Daoy (cell line): ENCODE results near the gene STK24. TPM values are rescaled to one million over a fixed set of nuclear protein-coding genes. Genes with fewer than 3 reads are reported as not detected.
A peak's percentile ranks its signal among the peaks of the same experiment; 100 is the strongest.
"Not testable (repeated sequence)": the region's sequence is repeated elsewhere in the genome, so short reads cannot be mapped to it uniquely, and the experiment has no call there.

ENCODE experiments used
- DNase-seq: peaks from one replicate; pipeline ENCODE4 v3.0.0-alpha.2; 2015; ENCODE audit warnings: low read depth
- total RNA-seq: library from RNA; depleted of rRNA; stranded (reverse); fragments of >200 nt; shearing (Covaris generic); gene quantifications from 2 replicates; pipeline ENCODE4 v1.2.3, GENCODE V29; 2014

STK24 gene
- total RNA-seq, 1 experiment from 2014 or later = 62.6 TPM

GRCh38 chr13:98582947-98583346, 6.0 kb upstream of the STK24 start:
- no peak for DNase-seq

DNA sequence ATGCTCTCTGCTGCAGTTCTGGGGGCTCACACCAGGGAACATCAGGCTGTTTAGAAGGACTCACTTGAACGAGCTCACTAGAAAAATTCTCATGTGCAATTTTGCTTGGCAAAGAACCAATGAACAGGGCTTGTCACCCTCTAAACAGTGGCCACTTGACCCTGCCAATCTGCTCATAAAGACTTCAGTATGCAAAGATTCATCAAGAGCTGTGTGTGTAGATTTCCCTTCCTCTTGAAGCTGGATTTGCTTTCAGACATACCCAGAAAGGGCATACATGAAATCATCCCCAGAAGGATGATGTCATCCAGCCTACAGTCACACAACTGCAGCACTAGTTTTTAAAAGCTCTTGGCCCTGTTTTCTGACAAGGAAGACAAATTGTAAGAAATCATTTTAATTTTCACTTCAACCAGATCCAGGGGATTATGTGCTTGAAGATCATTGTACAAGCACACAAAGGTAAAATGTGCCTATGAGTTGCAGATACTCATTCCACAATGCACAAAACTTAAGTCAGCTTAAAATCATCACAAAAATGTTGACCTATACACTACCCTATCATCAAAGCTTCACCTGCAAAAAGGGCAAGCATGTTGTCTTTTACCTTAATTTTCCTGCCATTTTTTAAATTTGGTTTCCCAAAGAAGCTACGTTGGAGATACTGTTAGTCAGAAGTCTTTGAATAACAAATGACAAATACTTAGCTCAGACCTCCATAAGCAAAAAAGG, 5.2 kb upstream of the STK24 start:
- peak; percentile 35 for DNase-seq

DNA sequence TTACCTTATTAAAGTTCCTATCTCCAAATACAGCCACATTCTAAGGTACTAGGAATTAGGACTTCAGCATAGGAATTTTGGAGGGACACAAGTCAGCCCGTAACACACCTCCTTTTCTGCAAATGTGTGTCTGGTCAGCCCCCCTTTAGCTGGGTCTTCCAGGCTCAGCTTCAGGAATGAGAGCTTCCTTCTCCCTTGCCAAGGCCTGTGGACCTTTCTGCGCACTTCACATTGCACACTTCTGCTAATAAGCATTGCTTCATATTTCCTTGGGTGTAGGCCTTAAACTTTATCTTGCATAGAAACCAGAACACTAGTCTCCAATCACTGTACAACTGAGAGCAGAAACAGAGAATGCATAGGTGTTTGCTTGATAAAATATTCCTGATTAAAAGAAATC, 4.5 kb upstream of the STK24 start:
- no peak for DNase-seq

GRCh38 chr13:98580420-98580819, 3.5 kb upstream of the STK24 start:
- DNase-seq = no peak

GRCh38 chr13:98577836-98578285, 954 bp upstream of the STK24 start:
- no peak for DNase-seq

GRCh38 chr13:98576200-98576945, 534 bp downstream of the STK24 start:
- DNase-seq = peak; percentile 34

DNA sequence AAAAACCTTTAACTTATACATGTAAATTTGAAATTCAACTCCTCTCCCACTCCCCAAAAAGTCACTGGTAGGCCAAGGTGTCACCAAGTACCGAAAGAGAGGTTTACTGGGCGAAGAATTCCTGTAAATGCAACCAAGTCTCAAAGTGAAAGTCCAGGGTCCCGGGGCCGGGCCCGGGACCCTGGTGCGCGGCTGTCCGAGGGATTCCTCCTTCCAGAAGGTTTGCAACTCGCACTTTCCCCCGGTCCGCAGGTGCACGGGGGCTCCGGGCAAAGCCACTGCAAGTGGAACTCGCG, 1.1 kb downstream of the STK24 start:
- DNase-seq = no peak

- DNase-seq = no peak
These were observed 1.7 kb downstream of the STK24 start for GRCh38 chr13:98575009-98575903.

GRCh38 chr13:98571955-98572662, 4.8 kb downstream of the STK24 start:
- no peak for DNase-seq

GRCh38 chr13:98570929-98571372, 6.0 kb downstream of the STK24 start:
- peak; percentile 62 for DNase-seq

DNA sequence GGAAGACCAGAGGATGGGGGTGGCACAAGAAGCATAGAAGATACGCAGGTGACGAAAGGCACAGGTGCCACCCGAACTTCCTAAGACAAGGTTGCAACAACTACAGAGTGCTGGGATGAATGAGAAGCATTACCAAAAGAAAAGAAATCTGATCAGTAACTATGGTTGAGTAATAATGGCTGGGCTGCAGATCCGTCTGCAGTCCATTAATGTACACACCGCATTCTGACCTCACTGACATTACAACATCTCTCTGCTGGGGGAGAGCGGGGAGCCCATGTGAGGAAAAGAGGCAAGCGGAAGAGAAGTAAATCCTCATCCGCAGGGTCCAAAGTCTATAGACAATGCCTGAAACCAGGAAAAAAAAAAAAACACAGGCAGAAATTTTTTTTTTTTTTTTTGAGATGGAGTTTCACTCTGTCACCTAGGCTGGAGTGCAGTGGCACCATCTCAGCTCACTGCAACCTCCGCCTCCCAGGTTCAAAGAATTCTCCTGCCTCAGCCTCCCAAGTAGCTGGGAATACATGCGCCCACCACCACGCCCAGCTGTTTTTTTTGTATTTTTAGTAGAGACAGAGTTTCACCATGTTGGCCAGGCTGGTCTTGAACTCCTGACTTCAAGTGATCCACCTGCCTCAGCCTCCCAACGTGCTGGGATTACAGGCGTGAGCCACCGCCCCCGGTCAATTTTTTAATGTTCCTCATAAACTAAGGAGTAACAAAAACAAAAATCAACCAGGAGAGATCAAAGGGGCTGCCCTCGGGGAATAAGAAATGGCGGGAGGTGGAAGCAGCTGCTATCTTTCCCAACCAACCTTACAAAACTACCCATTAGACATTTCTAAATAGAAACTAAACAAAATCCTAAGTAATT, 7.2 kb downstream of the STK24 start:
- not testable (repeated sequence) for DNase-seq

- no peak for DNase-seq
These were observed 8.0 kb downstream of the STK24 start for GRCh38 chr13:98568918-98569317.

DNA sequence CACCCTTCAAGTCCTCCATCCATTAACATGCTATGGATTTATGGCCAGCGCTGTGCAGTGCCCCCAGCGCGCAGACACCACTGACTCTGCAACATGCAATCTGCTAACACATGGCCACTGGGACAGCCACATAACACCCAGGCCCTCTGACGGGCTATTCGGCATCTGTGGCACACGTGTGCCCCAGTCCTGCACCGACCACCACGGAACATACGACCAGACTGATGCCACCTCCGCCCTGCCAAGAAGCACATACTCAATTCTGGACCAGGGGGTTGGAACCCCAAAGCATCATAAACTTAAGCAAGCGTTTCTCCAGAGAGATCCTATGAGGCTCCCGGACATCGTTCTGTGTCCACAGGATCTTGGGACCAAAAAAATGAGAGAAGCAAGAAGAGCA, 9.8 kb downstream of the STK24 start:
- DNase-seq = no peak

DNA sequence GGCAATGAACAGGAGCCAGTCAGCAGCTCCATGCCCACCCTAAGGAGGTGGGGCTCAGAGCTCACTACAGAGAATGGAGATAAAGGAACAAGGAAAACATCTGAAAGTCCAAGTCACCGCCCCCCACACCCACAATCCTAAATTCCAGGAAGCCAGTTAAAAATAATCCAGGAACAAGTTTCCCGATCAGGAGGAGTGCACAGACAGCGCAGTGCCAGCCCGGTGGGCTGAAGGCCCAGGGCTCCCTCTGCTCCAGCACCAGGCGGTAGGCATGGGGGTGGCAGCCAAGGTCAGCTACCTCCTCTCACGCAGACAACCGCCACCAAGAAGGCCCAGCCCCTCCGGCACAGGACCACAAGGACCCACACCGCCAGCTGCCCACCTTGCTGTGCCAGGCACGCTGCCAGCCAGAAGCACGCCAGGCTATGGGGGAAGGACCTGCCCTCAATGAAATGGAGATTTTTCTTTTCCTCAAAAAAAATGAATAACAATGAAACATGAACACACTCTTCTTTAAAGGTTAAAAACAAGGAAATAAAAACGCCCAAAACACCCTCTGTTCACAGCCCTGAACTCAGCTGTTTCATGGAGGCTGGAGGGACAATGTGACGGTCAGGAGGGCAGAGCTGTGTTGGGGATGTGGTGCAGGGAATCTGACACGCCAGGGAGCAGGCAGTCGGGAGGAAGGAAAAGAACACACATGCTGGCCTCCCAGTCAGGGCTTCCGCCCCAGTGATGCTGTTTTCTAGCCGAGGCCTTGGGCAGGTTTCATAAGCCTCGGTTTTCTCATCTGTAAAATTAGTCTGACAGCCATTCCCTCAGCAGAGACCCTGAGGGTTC, 11.0 kb downstream of the STK24 start:
- no peak for DNase-seq

DNA sequence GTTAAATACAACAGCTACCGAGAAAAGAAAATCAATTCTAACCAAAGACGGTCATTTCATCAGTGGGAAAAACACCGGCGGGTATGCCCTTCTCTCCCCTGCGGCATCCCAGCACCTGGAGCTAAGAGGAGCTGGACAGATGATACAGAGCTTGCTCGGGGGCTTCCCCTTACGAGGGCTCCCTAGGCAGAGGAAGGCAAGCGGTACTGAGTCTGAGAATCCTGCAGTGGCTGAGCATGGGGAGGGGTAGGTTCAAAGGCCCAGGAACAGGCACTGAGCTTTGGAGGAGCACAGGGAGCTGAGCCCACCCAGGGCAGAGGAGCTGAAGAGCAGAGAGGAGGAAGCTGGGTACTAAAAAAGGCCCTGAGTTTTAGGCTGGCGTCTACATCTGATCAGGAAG, 12.7 kb downstream of the STK24 start:
- no peak for DNase-seq

GRCh38 chr13:98563071-98563470, 13.8 kb downstream of the STK24 start:
- no peak for DNase-seq

DNA sequence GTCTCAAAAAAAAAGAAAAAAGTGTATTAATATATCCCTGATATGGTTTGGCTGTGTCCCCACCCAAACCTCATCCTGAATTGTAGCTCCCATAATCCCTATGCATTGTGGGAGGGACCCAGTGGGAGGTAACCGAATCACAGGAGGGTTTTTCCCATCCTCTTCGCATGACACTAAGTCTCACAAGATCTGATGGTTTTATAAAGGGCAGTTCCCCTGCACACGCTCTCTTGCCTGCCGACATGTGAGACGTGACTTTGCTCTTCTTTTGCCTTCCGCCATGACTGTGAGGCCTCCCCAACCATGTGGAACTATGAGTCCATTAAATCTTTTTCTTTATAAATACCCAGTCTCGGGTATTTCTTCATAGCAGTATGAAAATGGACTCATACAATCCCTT, 17.7 kb downstream of the STK24 start:
- DNase-seq = no peak

DNA sequence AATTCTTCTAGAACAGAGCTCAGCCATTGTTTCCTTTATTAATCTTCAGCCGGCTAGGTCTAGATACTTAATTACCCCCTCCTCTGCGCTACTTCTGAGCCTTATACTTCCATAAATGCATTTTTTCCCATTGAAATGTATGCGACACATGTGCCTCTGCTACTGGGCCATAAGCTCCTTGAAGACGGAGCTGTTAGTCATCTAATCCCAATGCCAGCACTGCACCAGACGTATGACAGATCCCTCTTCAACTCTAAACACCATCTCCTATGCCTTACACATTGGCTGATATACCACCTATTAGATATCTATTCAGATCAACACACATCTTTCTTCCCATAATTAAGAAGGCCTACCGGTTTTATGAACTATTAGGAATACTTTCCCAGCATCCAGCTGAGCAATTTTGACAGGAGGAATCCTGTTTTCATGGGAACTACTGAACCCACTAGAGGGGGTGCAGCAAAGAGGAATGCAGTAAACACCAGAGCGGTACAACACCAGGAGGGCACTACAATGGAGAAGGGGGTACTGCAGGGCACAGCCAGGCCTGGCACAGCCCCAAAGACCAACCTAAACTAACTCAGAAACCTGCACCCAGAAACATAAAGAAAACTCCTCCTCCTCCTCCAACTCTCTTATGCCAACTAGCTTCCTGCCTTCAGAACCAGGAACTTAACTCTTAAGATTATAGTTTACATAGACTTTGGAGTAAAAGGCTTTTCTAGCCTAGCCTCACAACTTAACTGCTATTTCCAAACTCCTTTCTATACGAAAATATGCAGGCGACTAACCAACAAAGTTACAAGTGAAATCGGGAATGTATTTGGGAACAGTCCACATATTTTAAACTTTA, 18.7 kb downstream of the STK24 start:
- DNase-seq = peak; percentile 30
